ENCODE data around the gene RBM28.

RBM28 gene

DNA sequence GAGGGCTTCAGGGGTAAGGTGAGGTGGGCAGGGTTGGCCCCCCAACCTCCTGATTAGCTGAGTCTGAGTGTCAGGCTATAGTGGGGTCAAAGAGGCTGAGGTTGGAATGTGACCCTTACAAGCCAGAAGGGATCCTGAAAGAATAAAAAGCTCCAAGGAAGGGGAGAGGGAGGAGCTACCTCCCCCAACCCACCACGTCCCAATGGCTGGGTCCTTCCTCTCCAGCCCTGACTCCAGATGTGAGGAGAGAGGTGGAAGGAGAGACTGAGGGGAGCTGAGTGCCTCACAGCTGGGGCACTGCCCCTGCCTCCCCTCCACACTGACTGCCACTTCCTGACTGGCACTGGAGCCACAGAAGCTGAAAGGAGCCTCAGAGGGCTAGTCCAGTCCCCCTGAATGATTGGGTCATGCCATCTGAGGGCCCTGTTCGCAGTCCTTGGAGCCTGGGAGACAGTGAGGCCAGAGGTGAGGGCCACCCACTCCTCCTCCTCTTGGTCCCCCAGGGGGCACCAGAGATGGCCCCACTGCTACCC is 45.4 kb upstream of the RBM28 start:
- TF ChIP-seq, protein P1, sequence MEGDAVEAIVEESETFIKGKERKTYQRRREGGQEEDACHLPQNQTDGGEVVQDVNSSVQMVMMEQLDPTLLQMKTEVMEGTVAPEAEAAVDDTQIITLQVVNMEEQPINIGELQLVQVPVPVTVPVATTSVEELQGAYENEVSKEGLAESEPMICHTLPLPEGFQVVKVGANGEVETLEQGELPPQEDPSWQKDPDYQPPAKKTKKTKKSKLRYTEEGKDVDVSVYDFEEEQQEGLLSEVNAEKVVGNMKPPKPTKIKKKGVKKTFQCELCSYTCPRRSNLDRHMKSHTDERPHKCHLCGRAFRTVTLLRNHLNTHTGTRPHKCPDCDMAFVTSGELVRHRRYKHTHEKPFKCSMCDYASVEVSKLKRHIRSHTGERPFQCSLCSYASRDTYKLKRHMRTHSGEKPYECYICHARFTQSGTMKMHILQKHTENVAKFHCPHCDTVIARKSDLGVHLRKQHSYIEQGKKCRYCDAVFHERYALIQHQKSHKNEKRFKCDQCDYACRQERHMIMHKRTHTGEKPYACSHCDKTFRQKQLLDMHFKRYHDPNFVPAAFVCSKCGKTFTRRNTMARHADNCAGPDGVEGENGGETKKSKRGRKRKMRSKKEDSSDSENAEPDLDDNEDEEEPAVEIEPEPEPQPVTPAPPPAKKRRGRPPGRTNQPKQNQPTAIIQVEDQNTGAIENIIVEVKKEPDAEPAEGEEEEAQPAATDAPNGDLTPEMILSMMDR (IDR thresholded peaks at IDR 0.05; ENCODE audit: low read depth, low read length), result no peak
- H3K4me3 ChIP-seq (ENCODE audit: low read depth, low read length), result no peak overlapping the region
- no peak overlapping the region for H3K27ac ChIP-seq
- peaks cover 11% of the 10 kb centered on the region for H3K36me3 ChIP-seq
- H3K27me3 ChIP-seq (ENCODE audit: insufficient read depth, low read depth, severe bottlenecking), result no peaks in the 10 kb centered on the region
- DNase-seq, result no peak
- no peaks in the 10 kb centered on the region for H3K9me3 ChIP-seq (ENCODE audit: severe bottlenecking)

DNA sequence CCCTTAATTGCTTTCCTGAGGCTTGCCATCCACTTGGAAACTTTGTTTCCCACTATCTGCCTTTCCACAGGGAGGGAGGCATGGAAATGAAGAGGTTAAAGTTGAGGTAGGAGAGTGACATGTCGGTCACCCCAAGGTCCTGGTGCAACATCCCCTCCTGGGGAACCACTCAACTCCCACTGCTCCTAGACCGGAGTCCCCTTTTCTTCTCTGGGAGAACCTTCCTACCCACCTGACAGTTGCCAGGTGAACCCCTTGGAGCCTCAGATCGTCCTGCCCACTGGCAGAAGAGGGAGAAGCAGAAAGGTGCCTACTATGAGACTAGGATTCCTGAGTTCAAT is 44.4 kb upstream of the RBM28 start:
- Histone ChIP-seq H3K4me3 (ENCODE audit: low read depth, low read length) (no peak overlapping the region), H3K36me3 (peaks cover 7% of the 10 kb centered on the region), H3K27ac (no peak overlapping the region), H3K27me3 (ENCODE audit: insufficient read depth, low read depth, severe bottlenecking) (no peaks in the 10 kb centered on the region), H3K9me3 (ENCODE audit: severe bottlenecking) (no peaks in the 10 kb centered on the region)
- TF ChIP-seq, protein P1 (IDR thresholded peaks at IDR 0.05; ENCODE audit: low read depth, low read length), result no peak
- no peak for DNase-seq

DNA sequence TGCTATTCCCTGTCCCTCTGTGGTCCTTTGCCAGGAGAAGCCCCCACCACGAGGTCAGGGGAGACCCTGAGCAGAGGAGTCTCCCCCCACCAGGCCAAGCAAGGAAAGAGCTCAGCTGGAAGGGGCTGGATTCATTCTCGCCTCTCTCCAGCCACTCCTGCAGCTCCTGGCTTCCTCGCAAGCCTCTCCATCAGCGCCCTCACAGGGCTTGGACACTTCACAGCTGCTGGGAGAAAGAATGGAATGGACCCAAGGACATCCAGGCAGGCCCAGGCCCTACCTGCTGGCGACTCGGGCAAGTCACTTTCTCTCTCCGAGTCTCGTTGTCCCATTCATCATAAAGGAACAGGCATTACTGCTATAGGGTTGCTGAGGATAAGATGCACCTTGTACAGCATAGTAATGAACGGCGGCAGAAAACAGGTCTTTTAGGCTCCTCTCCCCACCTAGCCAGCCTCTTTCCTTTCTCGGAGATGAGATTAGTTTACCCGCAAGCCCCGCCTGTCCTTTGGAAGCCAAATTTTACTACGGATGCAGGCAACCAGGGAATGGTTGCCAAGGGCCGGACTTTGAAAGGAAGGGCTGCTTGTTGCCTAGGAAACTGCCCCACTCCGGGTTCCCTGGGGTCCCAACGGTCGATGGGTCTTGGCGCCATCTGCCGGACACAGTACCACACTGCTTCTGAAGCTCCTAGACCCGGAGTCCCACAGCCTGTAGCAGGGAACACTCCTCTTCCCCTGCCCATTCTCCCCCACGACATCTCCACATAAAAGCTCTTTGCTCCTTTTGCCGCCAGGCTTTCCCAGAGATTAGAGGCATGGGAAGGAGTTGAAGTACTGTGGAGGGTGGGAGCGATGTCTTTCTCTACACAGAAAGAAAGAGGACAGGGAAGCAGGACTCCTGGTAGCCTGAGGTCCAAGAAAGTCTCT is 43.8 kb upstream of the RBM28 start:
- H3K27ac ChIP-seq, result no peak overlapping the region
- TF ChIP-seq, protein P1 (IDR thresholded peaks at IDR 0.05; ENCODE audit: low read depth, low read length), result peak; percentile 94
- no peak overlapping the region for H3K4me3 ChIP-seq (ENCODE audit: low read depth, low read length)
- no peaks in the 10 kb centered on the region for H3K9me3 ChIP-seq (ENCODE audit: severe bottlenecking)
- H3K36me3 ChIP-seq, result peaks cover 7% of the 10 kb centered on the region
- DNase-seq, result peak; percentile 83
- H3K27me3 ChIP-seq (ENCODE audit: insufficient read depth, low read depth, severe bottlenecking), result no peaks in the 10 kb centered on the region

DNA sequence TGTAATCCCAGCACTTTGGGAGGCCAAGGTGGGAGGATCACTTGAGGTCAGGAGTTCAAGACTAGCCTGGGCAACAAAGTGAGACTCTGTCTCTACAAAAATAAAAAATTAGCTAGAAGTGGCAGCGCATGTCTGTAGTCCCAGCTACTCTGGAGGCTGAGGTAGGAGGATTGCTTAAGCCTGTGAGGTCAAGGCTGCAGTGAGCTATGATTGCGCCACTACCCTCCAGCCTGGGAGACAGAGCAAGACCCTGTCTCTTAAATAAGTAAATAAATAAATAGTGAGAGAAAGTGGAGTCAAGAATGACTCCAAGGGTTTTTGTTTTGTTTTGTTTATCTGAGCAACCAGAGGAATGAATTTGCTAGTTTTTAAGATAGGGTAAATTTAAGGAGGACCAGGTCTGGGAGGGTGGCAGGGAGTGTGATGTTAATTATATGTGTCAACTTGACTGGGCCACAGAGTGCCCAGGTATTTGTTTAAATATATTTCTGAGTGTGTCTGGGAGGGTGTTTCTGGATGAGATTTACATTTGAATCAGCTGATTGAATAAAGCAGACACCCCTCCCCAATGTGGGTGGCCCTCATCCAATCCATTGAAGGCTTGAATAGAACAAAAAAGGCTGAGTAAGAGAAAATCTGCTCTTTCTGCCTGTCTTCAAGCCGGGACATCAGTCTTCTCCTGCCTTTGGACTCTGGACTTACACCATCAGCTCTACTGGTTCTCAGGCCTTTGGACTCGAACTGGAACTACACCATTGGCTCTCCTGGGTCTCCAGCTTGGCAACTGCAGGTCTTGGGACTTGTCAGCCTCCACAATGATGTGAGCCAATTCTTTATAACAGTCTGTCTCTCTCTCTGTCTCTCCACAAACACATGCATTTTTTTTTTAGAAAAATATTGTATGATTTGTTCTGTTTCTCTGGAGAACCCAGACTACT is 42.5 kb upstream of the RBM28 start:
- H3K4me3 ChIP-seq (ENCODE audit: low read depth, low read length), result no peak overlapping the region
- no peaks in the 10 kb centered on the region for H3K36me3 ChIP-seq
- H3K9me3 ChIP-seq (ENCODE audit: severe bottlenecking), result no peaks in the 10 kb centered on the region
- DNase-seq, result no peak
- TF ChIP-seq, protein P1 (IDR thresholded peaks at IDR 0.05; ENCODE audit: low read depth, low read length), result no peak
- no peaks in the 10 kb centered on the region for H3K27me3 ChIP-seq (ENCODE audit: insufficient read depth, low read depth, severe bottlenecking)
- no peak overlapping the region for H3K27ac ChIP-seq

DNA sequence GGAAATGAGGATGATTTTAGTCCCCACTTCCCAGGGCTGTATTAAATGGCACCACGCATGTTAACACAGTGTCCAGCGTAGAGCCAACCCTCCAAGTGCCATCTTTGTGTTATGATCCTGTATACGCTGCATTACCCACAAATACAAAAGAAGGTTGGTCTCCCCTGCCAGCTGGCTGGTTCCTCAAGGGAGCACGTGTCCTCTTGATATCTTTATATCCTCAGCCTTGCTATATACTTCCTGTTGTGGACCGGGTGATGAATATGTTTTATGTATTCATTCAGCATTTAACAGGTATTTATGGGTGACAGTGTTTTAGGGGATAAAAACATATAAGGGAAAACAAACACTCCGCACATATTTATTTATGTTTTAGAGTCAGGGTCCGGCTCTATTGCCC is 41.0 kb upstream of the RBM28 start:
- Histone ChIP-seq H3K36me3 (no peaks in the 10 kb centered on the region), H3K4me3 (ENCODE audit: low read depth, low read length) (no peak overlapping the region), H3K27me3 (ENCODE audit: insufficient read depth, low read depth, severe bottlenecking) (no peaks in the 10 kb centered on the region), H3K9me3 (ENCODE audit: severe bottlenecking) (no peaks in the 10 kb centered on the region), H3K27ac (no peak overlapping the region)
- no peak for DNase-seq
- TF ChIP-seq, protein P1 (IDR thresholded peaks at IDR 0.05; ENCODE audit: low read depth, low read length), result no peak

All from WERI-Rb-1 (cell line).